GM21717 (cell line): ENCODE data around the gene GRIP1.

ENCODE experiments used
- ATAC-seq: cut with Tn5 transposase; IDR thresholded peaks from one replicate; pipeline ENCODE4 v1.9.1; 2021; ENCODE audit warnings: mild to moderate bottlenecking, moderate library complexity; ENCODE audit not compliant: unreplicated experiment

The GRIP1 gene

DNA sequence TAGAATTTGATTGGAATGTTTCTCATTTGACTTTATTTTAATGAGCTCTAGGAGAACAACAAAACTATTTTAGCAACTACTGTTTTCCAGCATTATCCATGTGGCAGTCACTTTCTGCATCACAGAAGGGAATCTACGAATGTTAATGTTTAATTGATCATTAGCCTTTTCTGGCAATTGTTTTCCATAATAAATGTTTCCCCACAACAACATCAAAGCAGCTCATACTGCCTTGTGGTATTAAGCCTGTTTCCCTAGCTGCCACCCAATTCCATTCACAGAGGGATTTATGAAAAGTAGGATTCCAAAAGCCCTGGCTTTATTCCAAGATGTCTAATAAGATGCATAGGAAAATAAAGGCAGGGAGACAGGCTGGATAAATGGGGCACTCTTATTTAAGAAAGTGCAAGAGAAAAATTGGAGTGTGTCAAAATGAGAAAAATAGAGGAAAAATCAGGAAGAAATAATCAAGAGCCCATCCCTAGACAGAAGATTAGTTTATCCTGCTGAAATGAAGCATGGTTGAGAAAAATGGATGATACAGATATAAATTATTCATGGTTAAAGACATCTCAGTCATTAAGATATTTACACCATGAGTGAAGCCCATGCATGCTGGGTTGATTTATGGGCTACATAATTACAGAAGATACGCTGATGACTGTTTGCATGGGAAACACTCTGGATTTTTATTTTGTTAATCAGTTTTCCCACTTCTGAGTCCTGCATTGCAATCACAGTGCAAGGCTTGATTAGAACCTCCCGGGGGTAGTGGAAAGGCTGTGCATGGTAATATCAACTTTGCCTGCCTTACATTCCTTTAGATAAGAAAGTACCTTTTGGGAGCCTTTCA lies 196.3 kb downstream of the GRIP1 start:
- ATAC-seq, result no peak

- ATAC-seq, result no peak
Measured at GRCh38 chr12:66467932-66468331, 210.9 kb downstream of the GRIP1 start.

DNA sequence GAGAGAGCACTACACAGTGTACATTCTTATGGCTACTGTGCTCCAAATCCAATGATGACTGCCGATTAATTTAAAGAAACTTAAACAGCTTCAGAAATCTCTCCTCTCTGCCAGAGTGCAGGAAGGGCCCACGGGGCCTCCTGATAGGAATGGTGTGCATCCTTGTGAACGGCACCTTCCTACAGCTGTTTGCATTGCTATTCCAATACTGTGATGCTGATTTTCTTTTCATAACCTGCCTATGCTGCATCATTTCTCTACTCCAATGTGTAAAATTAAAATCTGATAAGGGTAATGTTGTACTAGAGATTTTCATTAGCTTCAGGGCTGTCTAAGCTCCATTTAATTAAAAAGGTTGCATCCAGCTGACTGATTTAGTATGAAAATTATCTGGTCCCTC lies 217.5 kb downstream of the GRIP1 start:
- ATAC-seq, result no peak

DNA sequence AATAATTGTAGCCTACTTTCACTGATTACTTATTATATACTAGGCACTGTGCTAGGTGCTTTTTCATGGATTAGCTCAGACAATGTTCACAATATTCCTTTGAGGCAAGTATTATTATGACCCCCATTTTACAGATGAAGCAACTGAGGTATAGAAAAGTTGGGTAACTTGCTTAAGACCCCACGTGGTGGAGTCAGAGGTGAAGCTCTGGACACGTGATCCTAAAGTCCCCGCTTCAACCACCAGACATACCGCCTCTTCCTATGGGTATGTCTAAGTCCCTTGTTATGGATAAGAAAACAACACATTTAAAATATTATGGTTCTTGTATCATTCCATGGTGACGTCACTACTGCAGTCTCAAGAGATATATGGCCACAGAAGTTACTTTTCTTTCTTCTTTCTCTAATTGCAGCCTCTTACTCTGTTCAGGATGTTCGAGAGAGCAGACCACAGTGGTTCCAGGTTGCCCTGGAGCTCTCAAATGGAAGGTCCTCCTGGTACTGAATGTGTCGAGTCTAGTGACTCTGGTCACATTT lies 218.9 kb downstream of the GRIP1 start:
- no peak for ATAC-seq

DNA sequence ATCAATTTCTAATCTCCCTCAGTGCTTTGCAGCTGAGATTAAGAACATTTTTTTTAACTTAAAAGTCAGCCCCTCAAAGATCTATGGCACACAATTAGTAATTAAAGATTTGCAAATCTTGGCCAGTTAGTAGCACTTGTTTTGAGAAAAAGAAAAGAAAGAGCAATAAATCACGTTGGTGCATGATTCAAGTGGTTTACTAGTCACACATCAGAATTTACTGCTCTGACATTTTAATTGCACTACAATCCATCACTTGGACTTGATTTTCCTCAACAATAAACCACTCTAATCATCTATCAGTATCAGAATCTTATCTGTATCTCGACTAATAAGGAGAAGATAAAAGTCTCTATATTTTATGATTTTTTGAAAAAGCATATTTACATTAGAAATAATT lies 222.3 kb downstream of the GRIP1 start:
- ATAC-seq, result no peak

DNA sequence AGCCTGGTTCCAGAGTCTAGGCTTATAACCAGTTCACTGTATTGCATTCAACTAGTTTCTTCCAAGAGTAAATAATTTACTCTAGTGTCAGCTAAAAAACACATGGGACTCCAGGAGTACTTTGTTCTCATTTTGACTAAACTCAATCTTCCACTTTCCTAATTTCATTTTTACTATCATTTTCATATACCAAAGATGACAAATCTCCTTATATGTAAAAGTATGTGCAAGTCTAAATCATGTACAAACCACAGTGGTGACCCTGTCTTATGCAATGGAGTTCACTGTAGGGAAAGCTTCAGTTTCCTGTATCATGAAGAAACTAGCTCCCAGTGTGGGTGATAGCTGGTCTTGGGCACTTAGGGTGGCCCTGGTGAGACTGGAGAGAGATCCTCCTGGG lies 225.0 kb downstream of the GRIP1 start:
- peak; percentile 92 for ATAC-seq

- ATAC-seq, result no peak
Measured at GRCh38 chr12:66453120-66453519, 225.8 kb downstream of the GRIP1 start.

DNA sequence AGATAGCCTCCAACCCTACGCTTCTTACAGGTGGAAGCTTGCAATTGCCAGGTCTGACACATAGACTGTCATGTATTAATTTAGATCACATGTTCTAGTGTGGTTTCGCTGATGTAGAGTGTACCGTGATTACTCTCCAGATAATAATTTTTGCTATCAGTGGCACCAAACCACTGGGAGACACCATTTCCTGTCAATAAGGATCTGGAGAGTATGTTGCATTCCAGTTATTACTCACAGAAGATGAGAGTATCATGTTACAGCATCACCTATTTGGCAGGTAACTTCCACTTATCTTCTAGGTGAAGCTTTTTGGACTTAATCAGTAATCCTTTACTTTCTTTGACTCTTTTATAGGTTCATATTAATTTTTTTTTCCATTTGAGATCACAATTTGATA lies 229.3 kb downstream of the GRIP1 start:
- no peak for ATAC-seq

DNA sequence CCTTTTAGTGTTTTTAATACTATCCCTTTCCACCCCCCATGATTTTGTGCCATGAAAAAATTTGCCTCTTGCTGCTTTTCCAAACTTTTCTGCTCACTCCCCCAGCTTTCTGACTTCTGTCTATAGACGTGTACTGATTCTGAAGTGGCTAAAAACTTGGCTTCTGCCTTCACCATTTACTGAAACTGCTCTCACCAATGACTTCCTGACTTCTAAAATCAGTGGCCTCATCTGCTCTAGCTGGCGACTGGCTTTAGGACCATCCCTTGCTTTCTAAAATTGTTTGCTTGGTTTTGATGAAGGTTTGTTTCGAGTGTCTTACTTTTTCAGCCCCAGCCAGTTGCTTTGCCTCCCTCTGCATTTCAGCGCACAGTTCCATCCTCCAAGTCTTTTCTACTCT lies 231.2 kb downstream of the GRIP1 start:
- ATAC-seq, result no peak

- no peak for ATAC-seq
Measured at GRCh38 chr12:66446276-66446675, 232.6 kb downstream of the GRIP1 start.

DNA sequence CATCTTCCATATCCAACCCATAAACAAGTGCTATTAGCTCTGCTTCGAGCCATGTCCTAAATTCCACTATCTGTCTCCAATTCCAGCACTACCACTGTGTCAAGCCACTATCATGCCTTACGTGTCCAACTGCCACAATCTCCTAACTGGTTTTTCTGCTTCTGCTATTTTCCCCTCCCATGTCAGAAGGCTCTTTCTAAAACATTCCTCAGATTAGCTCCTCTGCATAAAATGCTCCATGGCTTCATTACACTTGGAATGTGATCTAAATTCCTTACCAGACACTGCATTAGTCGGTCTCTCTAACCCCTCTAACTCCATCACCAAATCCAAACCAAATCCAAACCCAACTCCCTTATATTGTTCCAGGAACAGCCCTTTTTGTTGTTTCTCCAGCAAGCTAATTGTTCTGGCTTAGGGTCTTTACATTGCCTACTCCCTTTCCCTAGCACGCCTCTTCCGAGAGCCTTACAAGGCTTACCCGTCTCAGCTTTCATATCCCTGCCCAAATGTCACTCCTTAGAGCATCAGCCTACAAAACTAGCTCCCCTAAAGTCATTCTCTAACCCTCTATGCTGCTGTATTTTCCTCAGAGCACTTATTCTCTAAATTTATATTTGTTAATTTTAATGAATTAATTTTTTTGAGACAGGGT lies 236.8 kb downstream of the GRIP1 start:
- no peak for ATAC-seq

- ATAC-seq, result no peak
Measured at GRCh38 chr12:66438601-66439000, 240.3 kb downstream of the GRIP1 start.

GRCh38 chr12:66430106-66430505 lies 248.8 kb downstream of the GRIP1 start:
- no peak for ATAC-seq

DNA sequence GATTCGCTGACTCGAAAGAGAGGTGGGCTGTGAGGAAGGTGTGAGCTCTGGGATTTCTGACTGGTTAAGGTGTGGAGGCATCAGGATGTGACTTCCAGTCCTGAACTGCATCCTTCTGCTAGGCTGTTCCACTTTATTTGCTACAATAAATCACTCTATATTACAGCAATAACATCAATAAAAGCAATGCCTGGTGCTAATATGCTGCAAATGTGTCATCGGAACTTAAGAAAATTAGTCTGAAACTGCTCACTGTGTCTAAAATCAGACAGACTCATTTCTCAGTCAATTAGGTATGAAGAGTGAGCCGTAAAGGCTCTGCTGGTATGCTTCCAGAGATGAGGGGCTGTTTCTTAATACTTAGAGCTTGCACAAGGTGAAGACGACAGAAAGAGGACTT lies 250.0 kb downstream of the GRIP1 start:
- no peak for ATAC-seq

DNA sequence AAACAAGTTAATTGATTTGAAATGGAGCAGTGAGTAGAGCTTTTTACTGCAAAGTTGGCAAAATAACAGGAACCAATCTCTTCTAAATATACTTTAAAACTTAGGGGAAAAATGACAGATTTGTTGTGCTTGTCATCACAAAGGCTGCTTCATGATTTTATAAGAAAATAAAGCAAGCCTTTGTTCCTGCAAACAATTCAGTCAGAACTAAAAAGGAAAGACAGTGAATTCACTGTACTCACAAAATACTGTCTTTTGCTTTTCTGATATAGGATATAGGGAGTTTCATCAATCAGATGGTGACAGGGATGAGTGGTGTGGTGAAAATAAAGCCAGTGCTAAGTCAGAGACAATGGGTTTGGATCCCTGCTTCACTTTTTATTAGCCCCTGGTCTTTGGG lies 250.6 kb downstream of the GRIP1 start:
- no peak for ATAC-seq

- no peak for ATAC-seq
Measured at GRCh38 chr12:66426696-66427095, 252.2 kb downstream of the GRIP1 start.

DNA sequence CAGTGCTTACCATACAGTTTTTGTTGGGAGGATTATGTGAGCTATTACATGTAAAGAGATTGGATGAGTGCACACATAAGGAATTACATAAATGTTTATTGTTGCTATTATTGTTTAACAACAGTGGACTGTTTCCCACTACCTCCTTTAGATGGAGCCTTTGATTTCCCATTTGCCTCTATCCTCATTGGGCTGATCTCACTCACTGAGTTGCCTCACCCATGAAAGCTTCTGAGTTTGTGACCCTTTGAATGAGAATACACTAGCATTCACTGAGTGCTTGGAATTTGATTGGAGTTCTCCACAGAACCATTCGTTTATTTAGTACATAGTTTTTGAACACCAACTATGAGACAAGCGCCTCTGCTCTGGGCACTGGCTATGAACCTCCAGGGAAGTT lies 255.6 kb downstream of the GRIP1 start:
- ATAC-seq, result no peak

GRCh38 chr12:66418908-66419307 lies 260.0 kb downstream of the GRIP1 start:
- ATAC-seq, result no peak

- ATAC-seq, result no peak
Measured at GRCh38 chr12:66417217-66417616, 261.7 kb downstream of the GRIP1 start.

DNA sequence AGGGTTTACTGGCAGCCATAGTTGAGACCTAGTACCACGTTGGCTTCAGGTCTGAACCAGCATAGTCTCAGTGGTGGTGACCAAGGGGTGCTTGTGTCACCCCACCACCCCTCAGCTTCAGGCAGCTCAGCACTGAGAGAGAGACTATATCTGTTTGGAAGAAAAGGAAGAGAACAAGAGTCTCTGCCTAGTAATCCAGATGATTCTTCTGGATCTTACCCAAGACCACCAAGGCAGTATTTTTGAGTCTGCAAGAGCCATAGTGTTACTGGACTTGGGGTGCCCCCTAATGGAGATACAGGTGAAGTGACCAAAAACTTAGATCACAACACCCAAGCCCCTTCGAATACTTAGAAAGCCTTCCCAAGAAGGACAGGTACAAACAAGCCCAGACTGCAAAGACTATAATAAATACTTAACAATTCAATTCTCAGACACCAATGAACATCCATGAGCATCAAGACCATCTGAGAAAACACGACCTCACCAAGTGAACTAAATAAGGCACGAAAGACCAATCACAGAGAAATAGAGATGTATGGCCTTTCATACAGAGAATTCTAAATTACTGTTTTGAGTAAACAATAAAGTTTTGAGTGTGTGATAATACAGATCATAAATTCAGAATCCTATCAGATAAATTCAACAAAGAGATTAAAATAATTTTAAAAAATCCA lies 269.5 kb downstream of the GRIP1 start:
- ATAC-seq, result no peak

DNA sequence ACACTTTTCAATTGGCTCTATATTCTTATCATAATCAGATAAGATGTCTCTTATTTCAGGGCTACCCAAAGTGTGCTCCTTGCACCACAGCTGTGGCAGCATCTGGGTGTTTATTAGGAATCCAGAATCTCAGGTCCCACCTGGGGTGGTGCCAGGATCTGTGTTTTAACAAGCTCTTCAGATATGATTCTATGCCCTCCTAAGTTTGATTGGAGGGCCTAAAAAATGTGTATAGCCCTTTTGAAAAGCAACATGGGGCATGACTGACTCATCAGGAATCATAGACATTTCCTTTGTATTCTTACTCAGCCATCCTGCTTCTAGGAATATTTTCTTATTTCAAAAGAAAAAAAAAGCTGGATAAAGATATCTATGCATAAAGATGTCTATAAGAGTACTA lies 273.5 kb downstream of the GRIP1 start:
- no peak for ATAC-seq

DNA sequence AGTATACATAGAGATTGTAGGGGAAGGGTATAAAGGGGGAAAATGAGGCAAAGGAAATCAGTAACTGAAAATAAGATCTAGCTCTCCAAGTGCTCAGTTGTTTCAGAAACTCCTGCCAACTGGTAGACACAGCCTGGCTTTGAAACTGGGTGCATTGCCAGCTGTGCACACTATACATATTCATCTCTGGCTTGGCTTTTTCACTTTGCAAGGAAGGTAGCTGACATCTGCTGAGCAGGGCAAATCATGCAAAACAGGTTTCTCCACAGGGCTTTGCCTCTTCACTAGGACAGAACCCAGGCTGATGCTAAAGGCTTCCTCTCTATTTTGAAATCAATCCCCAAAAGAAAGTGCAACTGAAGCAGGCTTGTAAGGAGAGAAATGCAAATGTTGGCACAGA lies 275.1 kb downstream of the GRIP1 start:
- peak; percentile 98 for ATAC-seq
